K562 (cell line): ENCODE results near the gene TARBP2. TPM values are rescaled to one million over a fixed set of nuclear protein-coding genes. Genes with fewer than 3 reads are reported as not detected.

Source experiments
- FOXM1 ChIP-seq, 2 experiments: fragments of 450-650 bp in 1 of 2; sonication (generic) in 1 of 2; formaldehyde crosslinking in 1 of 2; IDR thresholded peaks; 2 replicates each; pipeline versions ENCODE4 v1.6.1 to v1.9.0; 2017 to 2022; ENCODE audit warnings: low read depth in 2 of 2, mild to moderate bottlenecking in 2 of 2, missing genetic modification reagents in 1 of 2, moderate library complexity in 1 of 2
- HMG20B ChIP-seq: fragments of 250-450 bp; sonication (Bioruptor Pico); IDR thresholded peaks from 2 replicates; pipeline ENCODE4 v1.5.0; 2021; ENCODE audit warnings: mild to moderate bottlenecking
- KDM4B ChIP-seq, 2 experiments: fragments of 450-650 bp in 1 of 2; sonication (generic) in 1 of 2; IDR thresholded peaks; 2 replicates each; pipeline ENCODE4 v1.6.1; 2016 to 2017; ENCODE audit warnings: borderline replicate concordance in 2 of 2, antibody characterized with exemption in 1 of 2, low read depth in 1 of 2, mild to moderate bottlenecking in 1 of 2
- MED1 ChIP-seq: sonication (generic); formaldehyde crosslinking; IDR thresholded peaks from 2 replicates; pipeline ENCODE4 v1.8.1; 2023; ENCODE audit warnings: missing genetic modification reagents, borderline replicate concordance
- MEIS2 ChIP-seq: fragments of 450-650 bp; IDR thresholded peaks from 2 replicates; pipeline ENCODE4 v1.6.1; 2014; ENCODE audit warnings: mild to moderate bottlenecking; ENCODE audit not compliant: partially characterized antibody
- MXI1 ChIP-seq: IDR thresholded peaks from 2 replicates; pipeline ENCODE4 v1.6.1; 2011; ENCODE audit warnings: low read depth, mild to moderate bottlenecking, improper control_type of control experiment, low read length
- NR1H2 ChIP-seq: sonication (generic); formaldehyde crosslinking; IDR thresholded peaks from 2 replicates; pipeline ENCODE4 v1.4.0; 2020; ENCODE audit warnings: mild to moderate bottlenecking, missing genetic modification reagents
- NR4A1 ChIP-seq, 2 experiments: fragments of 250-450 bp in 1 of 2; fragments of 450-650 bp in 1 of 2; sonication (Bioruptor Pico) in 1 of 2; IDR thresholded peaks; 2 replicates each; pipeline versions ENCODE4 v1.4.0 to v1.6.1; 2016 to 2020; ENCODE audit warnings: mild to moderate bottlenecking in 2 of 2, missing compliant biosample characterization in 1 of 2, missing genetic modification characterization in 1 of 2, moderate library complexity in 1 of 2
- RFX5 ChIP-seq: IDR thresholded peaks from 2 replicates; pipeline ENCODE4 v1.6.1; 2011; ENCODE audit warnings: low read depth, mild to moderate bottlenecking, improper control_type of control experiment, low read length
- SLC30A9 ChIP-seq: fragments of 250-450 bp; sonication (Bioruptor Pico); IDR thresholded peaks from 2 replicates; pipeline ENCODE4 v1.8.0; 2022; ENCODE audit warnings: mild to moderate bottlenecking, moderate library complexity
- U2AF1 ChIP-seq: fragments of 200-400 bp; formaldehyde crosslinking; optimal IDR thresholded peaks from 2 replicates; pipeline ENCODE3; 2017; ENCODE audit warnings: mild to moderate bottlenecking, low read depth, low read length, moderate library complexity
- polyA plus RNA-seq, 8 experiments: library from polyadenylated mRNA; depleted of rRNA in 4 of 8; stranded (reverse) in 5 of 8; unstranded in 3 of 8; fragments of >200 nt; fragmentation: Nextera tagmentation in 2 of 8; fragmentation: Illumina TruSeq in 1 of 8; extraction: Ambion mirVana in 2 of 8; extraction: Trizol in 1 of 8; gene quantifications; 2 replicates each; pipeline versions ENCODE4 v1.2.1 to v1.2.3, GENCODE V29; 2011 to 2014; ENCODE audit warnings: inconsistent platforms in 1 of 8, missing spikeins in 1 of 8
- total RNA-seq, 7 experiments: library from RNA; depleted of rRNA in 6 of 7; stranded (reverse); fragments of >200 nt in 6 of 7; fragmentation: Illumina TruSeq in 2 of 7; extraction: Trizol in 2 of 7; gene quantifications; 2 replicates each; pipeline versions ENCODE4 v1.2.1 to v1.2.3, GENCODE V29; 2011 to 2021; ENCODE audit warnings: low replicate concordance in 1 of 7
- TF ChIP-seq, protein P1 (sequence below): sonication (generic); formaldehyde crosslinking; IDR thresholded peaks from 2 replicates; pipeline ENCODE4 v1.8.0; 2022; ENCODE audit warnings: mild to moderate bottlenecking, missing genetic modification reagents
- TF ChIP-seq, protein P2 (sequence below): fragments of 450-650 bp; IDR thresholded peaks from 2 replicates; pipeline ENCODE4 v1.6.1; 2018; ENCODE audit warnings: mild to moderate bottlenecking, low read depth; ENCODE audit not compliant: partially characterized antibody
- TF ChIP-seq, protein P3 (sequence below): fragments of 150-350 bp; IDR thresholded peaks from 2 replicates; pipeline ENCODE4 v1.6.1; 2014; ENCODE audit warnings: low read depth, mild to moderate bottlenecking, low read length, borderline replicate concordance

Gene TARBP2
- total and polyA plus RNA-seq, 9 of the 15 experiments (the other 6 are each of a cell fraction or from before 2014, with no cell fraction given): 5.6 to 69.0 (median 44.6) TPM

DNA sequence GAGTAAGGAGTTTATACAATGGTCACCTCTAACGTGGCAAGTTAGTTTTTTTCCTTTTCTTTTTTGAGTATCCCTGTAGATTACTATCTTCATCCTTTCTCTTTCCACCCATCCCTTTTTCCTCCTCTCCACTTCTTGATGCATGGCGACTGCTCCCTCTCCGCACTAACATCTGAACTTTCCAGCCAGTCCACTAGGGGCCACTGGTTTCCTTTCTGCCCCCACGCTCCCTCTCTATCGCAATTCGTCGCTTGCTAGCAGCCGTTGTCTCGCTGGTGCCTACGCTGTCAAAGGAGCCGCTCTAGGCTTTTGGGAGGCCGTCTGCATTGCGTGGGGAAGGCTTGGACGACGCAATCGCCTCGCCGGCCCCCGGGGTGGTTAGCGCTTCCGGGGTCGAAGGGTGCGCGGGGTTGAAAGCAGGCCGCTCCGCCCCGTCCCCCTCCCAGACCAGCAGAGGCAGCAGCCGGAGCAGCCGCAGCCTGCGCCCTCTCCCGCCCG is 49.4 kb upstream of the TARBP2 start, which contains the start of gene PCBP2 (continued):
- TF ChIP-seq FOXM1 (IDR thresholded peaks at IDR 0.05; ENCODE audit: low read depth) (peak; percentile 24; the same call in 1 of the 2 replicates), FOXM1 (CRISPR knock-in tag; IDR thresholded peaks at IDR 0.05; ENCODE audit: low read depth) (no peak; the same call in 1 of the 2 replicates), NR1H2 (no peak), MED1 (no peak), NR4A1 (CRISPR knock-in tag; IDR thresholded peaks at IDR 0.05) (no peak), NR4A1 (tag; IDR thresholded peaks at IDR 0.05) (no peak), HMG20B (no peak), MEIS2 (peak; percentile 64), MXI1 (peak; percentile 63; the same call in 1 of the 2 replicates), SLC30A9 (CRISPR knock-in tag) (no peak), U2AF1 (no peak), RFX5 (no peak), KDM4B (IDR thresholded peaks at IDR 0.05; ENCODE audit: borderline replicate concordance in 2 of 2, low read depth in 1 of 2) (peak in 1 of 2 experiments; percentile 85; a peak in 1 of 4 replicates)
- TF ChIP-seq, protein P1, sequence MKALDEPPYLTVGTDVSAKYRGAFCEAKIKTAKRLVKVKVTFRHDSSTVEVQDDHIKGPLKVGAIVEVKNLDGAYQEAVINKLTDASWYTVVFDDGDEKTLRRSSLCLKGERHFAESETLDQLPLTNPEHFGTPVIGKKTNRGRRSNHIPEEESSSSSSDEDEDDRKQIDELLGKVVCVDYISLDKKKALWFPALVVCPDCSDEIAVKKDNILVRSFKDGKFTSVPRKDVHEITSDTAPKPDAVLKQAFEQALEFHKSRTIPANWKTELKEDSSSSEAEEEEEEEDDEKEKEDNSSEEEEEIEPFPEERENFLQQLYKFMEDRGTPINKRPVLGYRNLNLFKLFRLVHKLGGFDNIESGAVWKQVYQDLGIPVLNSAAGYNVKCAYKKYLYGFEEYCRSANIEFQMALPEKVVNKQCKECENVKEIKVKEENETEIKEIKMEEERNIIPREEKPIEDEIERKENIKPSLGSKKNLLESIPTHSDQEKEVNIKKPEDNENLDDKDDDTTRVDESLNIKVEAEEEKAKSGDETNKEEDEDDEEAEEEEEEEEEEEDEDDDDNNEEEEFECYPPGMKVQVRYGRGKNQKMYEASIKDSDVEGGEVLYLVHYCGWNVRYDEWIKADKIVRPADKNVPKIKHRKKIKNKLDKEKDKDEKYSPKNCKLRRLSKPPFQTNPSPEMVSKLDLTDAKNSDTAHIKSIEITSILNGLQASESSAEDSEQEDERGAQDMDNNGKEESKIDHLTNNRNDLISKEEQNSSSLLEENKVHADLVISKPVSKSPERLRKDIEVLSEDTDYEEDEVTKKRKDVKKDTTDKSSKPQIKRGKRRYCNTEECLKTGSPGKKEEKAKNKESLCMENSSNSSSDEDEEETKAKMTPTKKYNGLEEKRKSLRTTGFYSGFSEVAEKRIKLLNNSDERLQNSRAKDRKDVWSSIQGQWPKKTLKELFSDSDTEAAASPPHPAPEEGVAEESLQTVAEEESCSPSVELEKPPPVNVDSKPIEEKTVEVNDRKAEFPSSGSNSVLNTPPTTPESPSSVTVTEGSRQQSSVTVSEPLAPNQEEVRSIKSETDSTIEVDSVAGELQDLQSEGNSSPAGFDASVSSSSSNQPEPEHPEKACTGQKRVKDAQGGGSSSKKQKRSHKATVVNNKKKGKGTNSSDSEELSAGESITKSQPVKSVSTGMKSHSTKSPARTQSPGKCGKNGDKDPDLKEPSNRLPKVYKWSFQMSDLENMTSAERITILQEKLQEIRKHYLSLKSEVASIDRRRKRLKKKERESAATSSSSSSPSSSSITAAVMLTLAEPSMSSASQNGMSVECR (CRISPR knock-in tag): no peak
- TF ChIP-seq, protein P2, sequence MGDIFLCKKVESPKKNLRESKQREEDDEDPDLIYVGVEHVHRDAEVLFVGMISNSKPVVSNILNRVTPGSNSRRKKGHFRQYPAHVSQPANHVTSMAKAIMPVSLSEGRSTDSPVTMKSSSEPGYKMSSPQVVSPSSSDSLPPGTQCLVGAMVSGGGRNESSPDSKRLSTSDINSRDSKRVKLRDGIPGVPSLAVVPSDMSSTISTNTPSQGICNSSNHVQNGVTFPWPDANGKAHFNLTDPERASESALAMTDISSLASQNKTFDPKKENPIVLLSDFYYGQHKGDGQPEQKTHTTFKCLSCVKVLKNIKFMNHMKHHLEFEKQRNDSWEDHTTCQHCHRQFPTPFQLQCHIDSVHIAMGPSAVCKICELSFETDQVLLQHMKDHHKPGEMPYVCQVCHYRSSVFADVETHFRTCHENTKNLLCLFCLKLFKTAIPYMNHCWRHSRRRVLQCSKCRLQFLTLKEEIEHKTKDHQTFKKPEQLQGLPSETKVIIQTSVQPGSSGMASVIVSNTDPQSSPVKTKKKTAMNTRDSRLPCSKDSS: no peak
- TF ChIP-seq, protein P3, sequence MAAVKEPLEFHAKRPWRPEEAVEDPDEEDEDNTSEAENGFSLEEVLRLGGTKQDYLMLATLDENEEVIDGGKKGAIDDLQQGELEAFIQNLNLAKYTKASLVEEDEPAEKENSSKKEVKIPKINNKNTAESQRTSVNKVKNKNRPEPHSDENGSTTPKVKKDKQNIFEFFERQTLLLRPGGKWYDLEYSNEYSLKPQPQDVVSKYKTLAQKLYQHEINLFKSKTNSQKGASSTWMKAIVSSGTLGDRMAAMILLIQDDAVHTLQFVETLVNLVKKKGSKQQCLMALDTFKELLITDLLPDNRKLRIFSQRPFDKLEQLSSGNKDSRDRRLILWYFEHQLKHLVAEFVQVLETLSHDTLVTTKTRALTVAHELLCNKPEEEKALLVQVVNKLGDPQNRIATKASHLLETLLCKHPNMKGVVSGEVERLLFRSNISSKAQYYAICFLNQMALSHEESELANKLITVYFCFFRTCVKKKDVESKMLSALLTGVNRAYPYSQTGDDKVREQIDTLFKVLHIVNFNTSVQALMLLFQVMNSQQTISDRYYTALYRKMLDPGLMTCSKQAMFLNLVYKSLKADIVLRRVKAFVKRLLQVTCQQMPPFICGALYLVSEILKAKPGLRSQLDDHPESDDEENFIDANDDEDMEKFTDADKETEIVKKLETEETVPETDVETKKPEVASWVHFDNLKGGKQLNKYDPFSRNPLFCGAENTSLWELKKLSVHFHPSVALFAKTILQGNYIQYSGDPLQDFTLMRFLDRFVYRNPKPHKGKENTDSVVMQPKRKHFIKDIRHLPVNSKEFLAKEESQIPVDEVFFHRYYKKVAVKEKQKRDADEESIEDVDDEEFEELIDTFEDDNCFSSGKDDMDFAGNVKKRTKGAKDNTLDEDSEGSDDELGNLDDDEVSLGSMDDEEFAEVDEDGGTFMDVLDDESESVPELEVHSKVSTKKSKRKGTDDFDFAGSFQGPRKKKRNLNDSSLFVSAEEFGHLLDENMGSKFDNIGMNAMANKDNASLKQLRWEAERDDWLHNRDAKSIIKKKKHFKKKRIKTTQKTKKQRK: no peak
